ENCODE measurements around the gene DECR2. TPM values are rescaled to one million over a fixed set of nuclear protein-coding genes. Genes with fewer than 3 reads are reported as not detected.

The DECR2 gene
- total RNA-seq, 2 donors from 2014 or later = 7.5 to 9.0 TPM

DNA sequence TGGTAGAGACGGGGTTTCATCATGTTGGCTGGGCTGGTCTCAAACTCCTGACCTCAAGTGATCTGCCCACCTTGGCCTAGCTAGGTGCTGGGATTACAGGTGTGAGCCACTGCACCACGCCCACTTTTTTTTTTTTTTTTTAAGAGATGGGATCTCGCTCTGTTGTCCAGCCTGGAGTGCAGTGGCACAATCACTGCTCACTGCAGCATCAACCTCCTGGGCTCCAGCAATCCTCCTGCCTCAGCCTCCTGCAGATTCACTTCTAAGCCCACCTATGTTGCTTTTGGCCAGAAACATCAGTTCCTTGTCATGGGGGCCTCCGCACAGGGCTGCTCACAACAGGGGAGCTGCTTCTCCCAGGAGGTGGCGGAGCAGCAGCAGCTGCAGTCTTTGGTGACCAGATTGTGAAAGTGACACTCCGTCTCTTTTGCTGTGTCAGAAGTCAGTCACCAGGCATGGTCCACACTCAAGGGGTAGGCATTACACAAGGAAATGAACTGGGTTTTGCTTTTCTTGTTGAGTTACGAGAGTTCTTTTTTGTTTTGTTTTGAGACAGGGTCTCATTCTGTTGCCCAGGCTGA lies 9.1 kb upstream of the DECR2 start:
- H3K4me1 Mint-ChIP-seq = peaks cover 7% of the 10 kb centered on the region
- DNase-seq = no peak
- no peak overlapping the region for H3K4me3 Mint-ChIP-seq
- no peaks in the 10 kb centered on the region for H3K36me3 Mint-ChIP-seq (ENCODE audit: low read depth)
- ATAC-seq = no peak
- H3K27me3 Mint-ChIP-seq = no peaks in the 10 kb centered on the region
- no peak overlapping the region for H3K27ac Mint-ChIP-seq
- H3K9me3 ChIP-seq (ENCODE audit: control insufficient read depth, low read length, poor library complexity, severe bottlenecking) = no peaks in the 10 kb centered on the region

- DNase-seq = no peak
- Mint-ChIP-seq H3K4me3 (peak overlapping the region; percentile 90), H3K4me1 (peaks cover 11% of the 10 kb centered on the region), H3K27ac (peak overlapping the region; percentile 41), H3K27me3 (no peaks in the 10 kb centered on the region), H3K36me3 (ENCODE audit: low read depth) (no peaks in the 10 kb centered on the region)
- H3K9me3 ChIP-seq (ENCODE audit: control insufficient read depth, low read length, poor library complexity, severe bottlenecking) = no peaks in the 10 kb centered on the region
- no peak for ATAC-seq
Measured at GRCh38 chr16:396199-396598, 5.5 kb upstream of the DECR2 start.

DNA sequence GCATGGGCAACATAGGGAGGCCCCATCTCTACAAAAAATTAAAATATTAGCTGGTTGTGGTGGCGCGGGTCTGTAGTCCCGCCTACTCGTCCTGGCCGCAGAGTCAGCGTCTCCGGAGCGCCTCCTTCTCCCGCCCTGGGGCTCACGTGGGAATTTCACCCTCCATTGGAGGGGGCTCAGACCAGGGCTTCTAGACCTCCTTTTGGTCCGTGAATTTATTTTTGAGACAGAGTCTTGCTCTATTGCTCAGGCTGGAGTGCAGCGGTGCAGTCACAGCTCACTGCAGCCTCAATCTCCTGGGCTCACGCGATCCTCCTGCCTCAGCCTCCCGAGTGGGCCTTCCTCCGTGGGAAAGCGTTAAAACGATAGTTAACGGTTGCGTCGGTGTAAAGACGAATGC lies 5.1 kb upstream of the DECR2 start:
- H3K4me3 Mint-ChIP-seq = peak overlapping the region; percentile 90
- H3K9me3 ChIP-seq (ENCODE audit: control insufficient read depth, low read length, poor library complexity, severe bottlenecking) = no peaks in the 10 kb centered on the region
- no peaks in the 10 kb centered on the region for H3K36me3 Mint-ChIP-seq (ENCODE audit: low read depth)
- peak overlapping the region; percentile 41 for H3K27ac Mint-ChIP-seq
- peaks cover 11% of the 10 kb centered on the region for H3K4me1 Mint-ChIP-seq
- ATAC-seq (no peak), DNase-seq (no peak)
- no peaks in the 10 kb centered on the region for H3K27me3 Mint-ChIP-seq

DNA sequence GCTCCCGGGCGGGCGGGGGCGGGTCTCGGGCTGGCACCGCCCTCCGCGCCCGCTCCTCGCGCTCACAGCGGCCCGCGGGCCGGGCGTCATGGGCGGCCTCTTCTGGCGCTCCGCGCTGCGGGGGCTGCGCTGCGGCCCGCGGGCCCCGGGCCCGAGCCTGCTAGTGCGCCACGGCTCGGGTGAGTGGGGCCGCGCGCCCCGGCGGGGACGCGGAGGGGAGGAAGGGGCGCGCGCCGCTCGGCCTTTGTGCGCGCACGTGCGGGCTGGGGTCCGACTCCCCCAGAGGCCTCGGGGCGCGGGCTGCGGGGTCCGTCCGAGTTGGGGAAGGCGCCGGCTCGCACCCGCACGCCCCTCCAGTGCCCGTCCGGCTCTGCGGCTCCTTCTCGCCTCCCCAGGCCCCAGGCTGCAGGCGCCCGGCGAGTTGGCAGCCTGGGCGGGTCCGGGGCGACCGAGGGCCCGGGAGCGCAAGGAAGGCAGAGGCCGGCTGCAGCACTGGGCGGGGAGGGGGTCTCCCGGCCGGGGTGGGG lies 4.5 kb upstream of the DECR2 start, which contains the start of gene NME4:
Gene NME4 (plus strand): TSS at position 65 of the 527 bp plus-strand sequence. CDS start 24 bp downstream, at position 89.
- Mint-ChIP-seq H3K27me3 (no peaks in the 10 kb centered on the region), H3K36me3 (ENCODE audit: low read depth) (no peaks in the 10 kb centered on the region), H3K4me3 (peak within 1 kb of the TSS; percentile 90), H3K4me1 (peaks cover 11% of the 10 kb centered on the region), H3K27ac (peak within 1 kb of the TSS; percentile 43)
- ATAC-seq = no peak
- no peak for DNase-seq
- no peaks in the 10 kb centered on the region for H3K9me3 ChIP-seq (ENCODE audit: control insufficient read depth, low read length, poor library complexity, severe bottlenecking)

- no peaks in the 10 kb centered on the region for H3K9me3 ChIP-seq (ENCODE audit: control insufficient read depth, low read length, poor library complexity, severe bottlenecking)
- Mint-ChIP-seq H3K4me1 (peaks cover 11% of the 10 kb centered on the region), H3K27ac (peak overlapping the region; percentile 43), H3K4me3 (peak overlapping the region; percentile 77), H3K27me3 (no peaks in the 10 kb centered on the region), H3K36me3 (ENCODE audit: low read depth) (no peaks in the 10 kb centered on the region)
- ATAC-seq (no peak), DNase-seq (peak in 1 of 3 donors; percentile 43)
Measured at GRCh38 chr16:397736-398332, 3.9 kb upstream of the DECR2 start.

- H3K27me3 Mint-ChIP-seq = no peaks in the 10 kb centered on the region
- DNase-seq (no peak), ATAC-seq (no peak)
- H3K9me3 ChIP-seq (ENCODE audit: control insufficient read depth, low read length, poor library complexity, severe bottlenecking) = no peaks in the 10 kb centered on the region
- no peaks in the 10 kb centered on the region for H3K36me3 Mint-ChIP-seq (ENCODE audit: low read depth)
- H3K4me1 Mint-ChIP-seq = peaks cover 11% of the 10 kb centered on the region
- peak overlapping the region; percentile 77 for H3K4me3 Mint-ChIP-seq
- H3K27ac Mint-ChIP-seq = peak overlapping the region; percentile 43
Measured at GRCh38 chr16:398561-399339, 2.9 kb upstream of the DECR2 start.

GRCh38 chr16:399340-400019 lies 2.2 kb upstream of the DECR2 start:
- H3K36me3 Mint-ChIP-seq (ENCODE audit: low read depth) = no peaks in the 10 kb centered on the region
- peak overlapping the region; percentile 24 for H3K27ac Mint-ChIP-seq
- no peaks in the 10 kb centered on the region for H3K27me3 Mint-ChIP-seq
- H3K4me1 Mint-ChIP-seq = peaks cover 11% of the 10 kb centered on the region
- H3K4me3 Mint-ChIP-seq = peak overlapping the region; percentile 3
- no peak for ATAC-seq
- no peaks in the 10 kb centered on the region for H3K9me3 ChIP-seq (ENCODE audit: control insufficient read depth, low read length, poor library complexity, severe bottlenecking)
- DNase-seq = no peak

DNA sequence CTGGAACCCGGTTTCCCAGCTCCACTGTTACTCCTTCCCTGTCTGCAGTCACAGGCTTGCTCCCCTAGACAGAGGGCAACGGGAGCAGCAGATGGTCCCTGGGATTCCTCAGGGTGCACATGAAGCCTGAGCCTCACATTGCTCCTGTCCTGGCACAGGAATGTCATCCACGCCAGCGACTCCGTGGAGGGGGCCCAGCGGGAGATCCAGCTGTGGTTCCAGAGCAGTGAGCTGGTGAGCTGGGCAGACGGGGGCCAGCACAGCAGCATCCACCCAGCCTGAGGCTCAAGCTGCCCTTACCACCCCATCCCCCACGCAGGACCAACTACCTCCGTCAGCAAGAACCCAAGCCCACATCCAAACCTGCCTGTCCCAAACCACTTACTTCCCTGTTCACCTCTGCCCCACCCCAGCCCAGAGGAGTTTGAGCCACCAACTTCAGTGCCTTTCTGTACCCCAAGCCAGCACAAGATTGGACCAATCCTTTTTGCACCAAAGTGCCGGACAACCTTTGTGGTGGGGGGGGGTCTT lies 1.6 kb upstream of the DECR2 start:
- no peak for ATAC-seq
- H3K4me3 Mint-ChIP-seq = peak overlapping the region; percentile 91
- peak overlapping the region; percentile 92 for H3K27ac Mint-ChIP-seq
- peaks cover 11% of the 10 kb centered on the region for H3K4me1 Mint-ChIP-seq
- no peaks in the 10 kb centered on the region for H3K36me3 Mint-ChIP-seq (ENCODE audit: low read depth)
- no peaks in the 10 kb centered on the region for H3K9me3 ChIP-seq (ENCODE audit: control insufficient read depth, low read length, poor library complexity, severe bottlenecking)
- H3K27me3 Mint-ChIP-seq = no peaks in the 10 kb centered on the region
- DNase-seq = no peak

DNA sequence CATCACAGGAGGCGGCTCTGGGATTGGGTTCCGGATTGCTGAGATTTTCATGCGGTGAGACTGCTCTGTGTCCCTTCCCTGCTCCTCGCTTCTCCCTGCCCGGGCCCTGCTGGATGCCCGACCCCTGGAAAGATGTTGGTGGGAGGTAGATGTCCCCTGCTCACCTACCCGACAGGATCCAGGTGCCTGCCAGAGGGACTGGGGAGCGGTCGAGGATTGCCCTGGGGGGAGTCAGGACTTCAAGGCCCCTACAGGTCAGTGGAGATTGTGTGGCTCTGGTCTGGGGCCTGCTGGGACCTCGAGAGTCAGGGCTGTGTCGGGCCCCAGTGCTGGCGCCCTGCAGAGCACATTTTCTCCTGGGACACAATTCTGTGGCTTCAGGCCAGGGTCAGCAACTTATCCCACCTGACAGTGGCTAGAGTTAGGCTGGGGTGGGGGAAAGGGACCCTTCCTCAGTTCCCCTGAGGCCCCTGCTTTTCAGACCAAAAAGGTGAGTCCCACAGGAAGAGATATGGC lies 3.3 kb downstream of the DECR2 start:
- no peak overlapping the region for H3K4me3 Mint-ChIP-seq
- no peaks in the 10 kb centered on the region for H3K27me3 Mint-ChIP-seq
- no peak for ATAC-seq
- peaks cover 4% of the 10 kb centered on the region for H3K4me1 Mint-ChIP-seq
- H3K36me3 Mint-ChIP-seq (ENCODE audit: low read depth) = no peaks in the 10 kb centered on the region
- H3K27ac Mint-ChIP-seq = no peak overlapping the region
- DNase-seq = no peak
- H3K9me3 ChIP-seq (ENCODE audit: control insufficient read depth, low read length, poor library complexity, severe bottlenecking) = no peaks in the 10 kb centered on the region

GRCh38 chr16:405548-406506 lies 4.1 kb downstream of the DECR2 start:
- Mint-ChIP-seq H3K4me1 (no peaks in the 10 kb centered on the region), H3K27ac (no peak overlapping the region), H3K27me3 (no peaks in the 10 kb centered on the region), H3K36me3 (ENCODE audit: low read depth) (no peaks in the 10 kb centered on the region), H3K4me3 (no peak overlapping the region)
- H3K9me3 ChIP-seq (ENCODE audit: control insufficient read depth, low read length, poor library complexity, severe bottlenecking) = no peaks in the 10 kb centered on the region
- ATAC-seq (no peak), DNase-seq (no peak)

DNA sequence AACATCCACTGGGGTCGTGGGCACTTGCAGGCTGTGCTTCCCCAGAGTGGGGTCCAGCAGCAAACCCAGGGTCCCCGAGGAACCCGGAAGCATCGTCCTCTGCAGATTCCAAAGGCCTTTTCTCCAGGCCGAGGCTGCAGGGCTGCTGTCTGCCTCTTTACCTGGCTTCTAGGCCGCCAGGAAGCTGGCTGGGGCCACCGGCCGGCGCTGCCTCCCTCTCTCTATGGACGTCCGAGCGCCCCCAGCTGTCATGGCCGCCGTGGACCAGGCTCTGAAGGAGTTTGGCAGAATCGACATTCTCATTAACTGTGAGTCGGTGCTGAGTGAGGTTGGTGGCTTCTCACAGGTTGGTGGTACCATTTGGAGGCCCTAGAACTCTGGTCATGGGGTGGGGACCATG lies 5.6 kb downstream of the DECR2 start:
- H3K9me3 ChIP-seq (ENCODE audit: control insufficient read depth, low read length, poor library complexity, severe bottlenecking) = no peaks in the 10 kb centered on the region
- Mint-ChIP-seq H3K4me1 (no peaks in the 10 kb centered on the region), H3K4me3 (no peak overlapping the region), H3K27me3 (no peaks in the 10 kb centered on the region), H3K27ac (no peak overlapping the region), H3K36me3 (ENCODE audit: low read depth) (no peaks in the 10 kb centered on the region)
- ATAC-seq = no peak
- no peak for DNase-seq
